GM15510 (cell line): ENCODE measurements around the gene C4orf36.

Experiments
- POLR2A ChIP-seq: IDR thresholded peaks from 3 replicates; pipeline ENCODE4 v1.6.1; 2011; ENCODE audit warnings: borderline replicate concordance; ENCODE audit not compliant: insufficient read length; ENCODE audit errors: extremely low read depth

C4orf36 gene

GRCh38 chr4:86845593-86845992, 46.6 kb downstream of the C4orf36 start:
- TF ChIP-seq POLR2A = no peak

- TF ChIP-seq POLR2A = no peak
Measured at GRCh38 chr4:86841309-86841708, 50.9 kb downstream of the C4orf36 start.

- TF ChIP-seq POLR2A = no peak
Measured at GRCh38 chr4:86840858-86841257, 51.4 kb downstream of the C4orf36 start.

GRCh38 chr4:86837691-86838503, 54.3 kb downstream of the C4orf36 start:
- TF ChIP-seq POLR2A = no peak

GRCh38 chr4:86835677-86836076, 56.5 kb downstream of the C4orf36 start:
- TF ChIP-seq POLR2A = no peak

- TF ChIP-seq POLR2A = no peak
Measured at GRCh38 chr4:86834901-86835300, 57.3 kb downstream of the C4orf36 start.

- TF ChIP-seq POLR2A = no peak
Measured at GRCh38 chr4:86833615-86834014, 58.6 kb downstream of the C4orf36 start.

GRCh38 chr4:86831262-86832130, 60.7 kb downstream of the C4orf36 start:
- TF ChIP-seq POLR2A = no peak
